ENCODE results near the gene MSANTD2.

MSANTD2 gene

DNA sequence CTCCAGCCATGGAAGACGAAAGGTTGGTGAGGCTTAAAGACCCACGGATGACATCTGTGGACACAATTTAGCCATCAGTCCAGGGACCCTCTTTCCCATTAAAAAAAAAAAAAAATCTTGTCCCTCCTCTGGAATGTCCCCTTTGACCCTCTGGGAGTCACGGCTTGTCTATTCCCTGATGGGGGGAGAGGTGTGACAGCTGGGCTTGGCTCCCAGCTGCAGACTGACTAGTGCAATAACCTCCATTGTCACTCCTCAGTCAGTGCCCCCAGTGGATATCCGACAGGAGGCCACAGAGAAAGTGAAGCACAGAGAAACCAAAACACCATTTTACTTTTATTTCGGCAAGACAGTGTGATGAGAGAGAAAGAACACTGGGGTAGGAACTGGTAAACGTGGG, 45.5 kb downstream of the MSANTD2 start:
- DNase-seq (ENCODE audit: low read depth in 2 of 3, low spot score in 1 of 3) = no peak

- DNase-seq (ENCODE audit: low read depth in 2 of 3, low spot score in 1 of 3) = no peak
These were observed 45.9 kb downstream of the MSANTD2 start for GRCh38 chr11:124754309-124754708.

GRCh38 chr11:124753624-124754023, 46.6 kb downstream of the MSANTD2 start:
- DNase-seq (ENCODE audit: low read depth in 2 of 3, low spot score in 1 of 3) = no peak

DNA sequence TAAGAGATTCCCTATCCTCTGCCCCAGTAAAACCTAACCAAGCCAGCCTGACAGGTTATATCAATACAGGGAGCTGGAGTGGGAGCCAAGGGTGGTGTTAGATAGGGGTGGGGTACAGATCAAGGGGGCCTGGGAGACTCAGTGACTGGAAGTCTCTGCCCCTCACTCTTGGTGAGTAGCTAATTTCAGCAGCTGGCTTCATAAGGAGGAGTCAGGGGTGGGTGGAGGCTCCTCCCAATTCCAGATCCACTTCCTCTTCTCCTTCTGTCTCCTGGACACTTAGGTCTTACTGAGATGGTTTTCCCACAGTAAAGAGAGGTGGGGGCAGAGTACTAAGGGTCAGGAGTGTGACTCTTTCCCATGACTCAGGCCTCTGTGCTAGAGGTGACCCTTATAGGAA, 47.0 kb downstream of the MSANTD2 start:
- no peak for DNase-seq (ENCODE audit: low read depth in 2 of 3, low spot score in 1 of 3)

DNA sequence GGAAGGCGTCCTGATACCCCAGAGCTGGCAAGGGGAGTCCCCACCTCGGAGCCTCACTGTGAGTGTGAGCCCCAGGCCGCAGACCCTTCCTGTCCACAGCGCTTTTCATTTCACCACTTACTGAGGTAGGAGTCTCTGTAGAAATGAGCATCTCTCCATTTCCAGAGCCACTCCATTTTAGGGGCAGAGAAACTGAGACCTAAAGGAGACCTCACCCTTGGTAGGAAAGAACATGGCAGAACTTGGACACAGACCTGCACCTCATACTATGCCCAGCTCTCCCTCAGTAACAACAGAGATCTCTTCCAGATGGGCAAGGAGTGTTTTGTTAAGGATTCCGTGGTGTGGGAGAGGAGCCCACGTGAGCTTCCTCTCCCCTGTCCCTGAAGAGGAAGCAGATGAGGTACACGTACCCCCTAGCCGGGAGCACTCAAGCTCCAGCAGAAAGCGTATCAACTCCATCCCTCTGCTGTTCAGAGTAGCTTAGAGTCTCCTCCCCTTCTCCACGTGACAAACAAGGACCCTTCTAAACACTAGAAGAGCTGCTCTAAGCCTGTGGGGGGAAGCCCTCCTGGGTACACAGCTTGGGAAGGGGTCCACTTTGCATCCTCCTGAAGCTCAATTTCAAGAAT, 47.6 kb downstream of the MSANTD2 start:
- no peak for DNase-seq (ENCODE audit: low read depth in 2 of 3, low spot score in 1 of 3)

DNA sequence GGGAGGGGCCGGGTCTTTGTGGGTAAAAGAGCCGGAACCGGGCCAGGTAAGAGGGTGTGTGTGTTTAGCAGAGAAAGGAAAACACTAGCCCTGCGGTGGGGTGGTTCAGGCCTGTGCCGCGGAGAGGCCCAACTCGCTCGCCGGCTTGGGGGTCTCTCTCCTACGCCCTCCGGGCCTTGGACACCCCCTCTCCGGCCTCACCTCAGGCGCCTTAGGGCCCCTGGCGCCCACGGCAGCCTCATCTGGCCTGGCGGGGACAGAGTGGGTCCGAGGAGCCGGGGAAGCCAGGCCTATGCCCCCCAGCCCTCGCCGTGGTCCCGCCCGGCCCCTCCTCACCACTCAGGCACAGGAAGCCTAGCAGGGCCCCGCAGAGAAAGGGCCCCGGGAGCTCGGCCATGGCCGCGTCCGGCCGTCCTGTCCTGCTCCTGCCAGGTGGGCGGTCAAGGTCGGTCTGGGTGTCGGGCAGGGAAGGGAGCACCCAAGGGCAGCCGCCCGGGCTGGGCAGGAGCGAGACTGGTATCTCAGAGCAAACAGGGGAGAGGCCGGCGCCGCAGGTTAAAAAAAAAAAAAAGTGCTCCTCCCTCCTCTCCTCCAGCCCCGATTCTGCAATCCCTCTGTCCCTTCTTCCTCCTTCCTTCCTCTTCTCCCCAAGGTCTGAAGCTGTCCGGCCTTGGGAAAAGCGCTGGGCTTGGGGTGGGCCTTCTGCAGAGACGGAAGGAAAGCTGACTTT, 48.3 kb downstream of the MSANTD2 start, which contains the start of gene VSIG2:
TSS of gene VSIG2 (minus strand) at position 515 of the 730 bp plus-strand sequence. CDS start at position 397, 118 bp downstream.
- no peak for DNase-seq (ENCODE audit: low read depth in 2 of 3, low spot score in 1 of 3)

DNA sequence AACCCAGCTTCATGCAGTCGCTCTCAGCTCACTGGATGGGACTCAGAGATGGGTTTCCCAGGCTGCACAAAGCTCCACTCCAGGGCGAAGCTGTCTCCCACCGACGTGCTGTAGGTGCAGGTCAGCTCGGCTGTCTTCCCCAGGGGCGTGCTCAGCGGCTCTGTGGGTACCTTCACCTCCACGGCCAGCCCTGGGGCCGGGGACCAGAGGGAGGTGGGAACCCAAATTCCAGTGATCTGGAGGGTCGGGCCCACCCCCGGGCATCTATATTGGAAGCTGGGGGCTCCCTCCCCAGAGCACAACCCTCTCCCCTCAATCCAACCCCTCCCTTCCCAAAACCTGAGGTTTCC, 48.8 kb downstream of the MSANTD2 start:
- DNase-seq (ENCODE audit: low read depth in 2 of 3, low spot score in 1 of 3) = no peak

- no peak for DNase-seq (ENCODE audit: low read depth in 2 of 3, low spot score in 1 of 3)
These were observed 50.3 kb downstream of the MSANTD2 start for GRCh38 chr11:124749912-124750311.

GRCh38 chr11:124748481-124749343, 51.5 kb downstream of the MSANTD2 start:
- no peak for DNase-seq (ENCODE audit: low read depth in 2 of 3, low spot score in 1 of 3)

DNA sequence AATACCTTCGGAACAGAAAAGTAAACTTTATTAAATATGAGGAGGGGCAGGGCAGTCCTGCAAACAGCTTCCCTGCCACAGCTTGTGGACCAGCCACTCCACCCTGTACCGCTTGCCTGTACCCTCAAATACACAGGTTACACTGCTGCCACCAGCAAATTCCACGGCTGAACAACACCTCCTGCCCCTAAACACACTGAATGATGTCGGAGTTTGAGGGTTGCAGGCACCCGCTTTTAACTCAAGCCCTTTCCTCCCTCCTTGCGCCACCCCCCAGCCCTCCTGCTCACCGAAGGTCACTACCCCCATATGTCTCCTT, 52.1 kb downstream of the MSANTD2 start:
- no peak for DNase-seq (ENCODE audit: low read depth in 2 of 3, low spot score in 1 of 3)

- no peak for DNase-seq (ENCODE audit: low read depth in 2 of 3, low spot score in 1 of 3)
These were observed 52.7 kb downstream of the MSANTD2 start for GRCh38 chr11:124747406-124748099.

DNA sequence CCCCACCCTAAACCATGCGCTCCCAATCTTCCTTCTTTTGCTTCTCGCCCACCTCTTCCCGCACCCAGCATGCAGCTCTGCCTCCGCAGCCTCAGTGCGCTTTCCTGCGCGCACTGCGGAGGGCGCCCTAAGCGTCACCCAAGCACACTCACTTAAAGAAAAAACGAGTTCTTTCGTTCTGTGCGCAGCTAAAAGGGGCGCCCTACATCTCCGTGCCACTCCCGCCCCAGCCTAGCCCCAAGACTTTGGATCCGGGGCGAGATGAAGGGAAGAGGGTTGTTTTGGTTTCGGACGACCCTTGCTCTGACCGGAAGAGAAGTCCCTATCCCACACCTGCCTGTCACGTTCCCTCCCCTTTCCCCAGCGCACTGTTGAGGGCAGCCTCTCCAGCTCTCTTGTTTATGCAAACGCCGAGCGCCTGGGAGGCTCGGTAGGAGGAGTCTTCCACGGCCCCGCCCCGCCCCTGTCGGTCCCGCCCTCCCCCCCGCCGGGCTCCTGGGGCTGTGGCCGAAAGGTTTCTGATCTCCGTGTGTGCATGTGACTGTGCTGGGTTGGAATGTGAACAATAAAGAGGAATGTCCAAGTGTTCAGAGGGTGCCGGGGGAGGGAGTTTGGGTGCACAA, 53.5 kb downstream of the MSANTD2 start:
- DNase-seq (ENCODE audit: low read depth in 2 of 3, low spot score in 1 of 3) = peak; percentile 61 to 73 (median 70)

- DNase-seq (ENCODE audit: low read depth in 2 of 3, low spot score in 1 of 3) = peak in 1 of 3 donors; percentile 39
These were observed 54.2 kb downstream of the MSANTD2 start for GRCh38 chr11:124745835-124746620.

GRCh38 chr11:124745270-124745834, 54.9 kb downstream of the MSANTD2 start:
- DNase-seq (ENCODE audit: low read depth in 2 of 3, low spot score in 1 of 3) = no peak

GRCh38 chr11:124743050-124743449, 57.2 kb downstream of the MSANTD2 start:
- DNase-seq (ENCODE audit: low read depth in 2 of 3, low spot score in 1 of 3) = no peak

GRCh38 chr11:124742555-124742954, 57.7 kb downstream of the MSANTD2 start:
- no peak for DNase-seq (ENCODE audit: low read depth in 2 of 3, low spot score in 1 of 3)

DNA sequence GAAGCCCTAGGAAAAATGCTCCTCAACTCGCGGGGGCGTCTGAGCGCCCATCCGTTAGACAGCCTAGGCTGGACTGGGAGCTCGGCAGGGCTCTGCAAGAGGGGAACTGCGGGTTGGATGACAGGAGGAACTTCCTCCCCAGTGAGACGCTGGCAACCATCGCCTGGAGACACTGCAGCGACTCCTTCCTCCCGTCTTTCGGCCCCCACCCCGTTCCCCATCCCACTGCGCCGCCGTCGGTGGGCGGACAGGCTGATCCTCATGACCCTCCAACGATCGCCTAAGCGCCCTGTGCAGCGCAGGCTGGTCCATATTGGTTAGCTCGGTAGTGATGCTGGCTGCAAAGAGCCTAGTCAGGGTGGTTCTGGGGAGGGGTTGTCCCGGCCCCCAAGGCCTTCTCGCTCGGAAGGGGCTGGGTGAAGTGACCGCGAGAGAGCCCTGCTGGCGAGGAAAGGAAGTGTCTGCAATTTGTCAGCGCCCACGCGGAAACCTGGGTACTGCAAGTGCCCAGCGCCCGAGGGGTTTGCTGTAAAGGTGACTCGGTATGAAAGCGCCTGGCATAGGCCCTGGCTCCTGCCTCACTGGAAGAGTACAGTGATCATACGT, 59.8 kb downstream of the MSANTD2 start:
- DNase-seq (ENCODE audit: low read depth in 2 of 3, low spot score in 1 of 3) = peak; percentile 40 to 57 (median 50)

DNA sequence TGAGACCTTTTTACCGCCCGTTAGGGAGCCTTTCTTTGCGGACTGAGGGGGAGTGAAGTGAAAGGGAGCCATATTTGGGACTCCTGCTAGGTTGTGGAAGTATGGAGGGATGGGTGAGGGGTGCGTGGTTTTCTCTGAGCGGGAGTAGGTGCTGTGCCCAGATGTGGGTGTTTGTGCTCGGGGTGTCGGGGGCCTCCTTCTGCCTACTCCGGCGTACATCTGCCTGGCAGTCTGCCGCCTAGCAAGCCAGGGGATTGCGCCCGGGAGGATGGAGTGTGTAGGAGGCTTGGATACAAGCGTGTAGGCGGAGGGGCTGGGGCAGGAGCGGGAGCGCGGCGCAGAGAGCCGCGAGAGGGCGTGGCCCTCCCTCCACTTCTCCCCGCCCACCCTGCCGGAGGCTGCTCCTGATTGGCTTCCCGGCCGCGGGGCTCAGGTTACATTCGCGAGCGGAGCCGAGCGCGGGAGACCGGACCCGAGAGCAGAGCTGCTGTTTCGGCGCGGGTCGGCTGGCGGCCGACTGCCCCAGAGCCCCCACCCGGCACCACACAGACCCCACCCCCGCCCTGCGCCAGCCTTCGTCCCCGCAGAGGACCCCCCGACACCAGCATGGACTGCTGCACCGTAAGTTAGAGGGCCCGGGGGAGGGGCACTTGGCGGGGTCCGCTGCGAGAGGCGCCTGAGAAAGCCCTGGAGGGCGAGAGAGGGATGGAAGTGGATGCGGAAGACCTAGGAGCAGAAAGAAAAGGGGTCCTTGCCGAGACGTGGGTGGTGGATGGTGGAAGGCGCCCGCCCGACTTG, 60.5 kb downstream of the MSANTD2 start, which contains the start of gene NRGN:
TSS of gene NRGN (plus strand) at position 464 of the 798 bp plus-strand sequence. CDS start at position 607, 143 bp downstream.
- peak; percentile 70 to 84 (median 74) for DNase-seq (ENCODE audit: low read depth in 2 of 3, low spot score in 1 of 3)

Data from stimulated activated CD4-positive, alpha-beta T cell treated with anti-CD3 and anti-CD28 coated beads, Interleukin-12 subunit alpha, Interleukin-12 subunit beta, amount 100 ng/mL, for 48 hours (primary cell).